Measurements from ENCODE around the gene C13orf46.

DNA sequence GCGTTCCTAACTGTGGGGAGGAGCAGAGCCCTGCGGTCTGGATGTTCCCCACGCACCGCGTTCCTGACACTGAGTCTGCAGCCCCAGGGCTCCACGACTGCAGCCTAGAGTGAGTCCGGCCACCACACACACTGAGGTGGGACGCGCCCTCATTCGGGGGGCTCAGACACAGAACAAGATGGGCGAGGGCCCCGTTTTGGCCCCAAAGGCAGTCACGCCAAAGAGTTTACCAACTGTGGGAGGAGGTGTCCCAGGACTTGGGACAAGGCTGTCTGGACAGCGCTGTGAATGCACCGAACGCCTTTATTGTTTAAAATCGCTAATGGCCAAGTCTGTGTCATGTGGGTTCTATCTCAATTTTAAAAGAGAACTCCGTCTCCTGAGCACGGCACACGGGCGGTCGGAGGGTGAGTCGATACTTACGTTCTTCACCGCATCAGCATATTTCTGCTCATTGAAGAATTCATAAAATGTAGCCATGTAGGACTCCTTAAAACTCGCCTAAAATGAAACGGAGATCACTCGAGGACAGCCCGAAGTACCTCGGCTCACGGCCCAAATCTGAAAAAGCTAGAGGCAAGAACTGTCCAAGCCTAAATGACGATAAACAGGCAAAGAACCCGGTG, 35.2 kb upstream of the C13orf46 start:
- TF ChIP-seq, protein P1, sequence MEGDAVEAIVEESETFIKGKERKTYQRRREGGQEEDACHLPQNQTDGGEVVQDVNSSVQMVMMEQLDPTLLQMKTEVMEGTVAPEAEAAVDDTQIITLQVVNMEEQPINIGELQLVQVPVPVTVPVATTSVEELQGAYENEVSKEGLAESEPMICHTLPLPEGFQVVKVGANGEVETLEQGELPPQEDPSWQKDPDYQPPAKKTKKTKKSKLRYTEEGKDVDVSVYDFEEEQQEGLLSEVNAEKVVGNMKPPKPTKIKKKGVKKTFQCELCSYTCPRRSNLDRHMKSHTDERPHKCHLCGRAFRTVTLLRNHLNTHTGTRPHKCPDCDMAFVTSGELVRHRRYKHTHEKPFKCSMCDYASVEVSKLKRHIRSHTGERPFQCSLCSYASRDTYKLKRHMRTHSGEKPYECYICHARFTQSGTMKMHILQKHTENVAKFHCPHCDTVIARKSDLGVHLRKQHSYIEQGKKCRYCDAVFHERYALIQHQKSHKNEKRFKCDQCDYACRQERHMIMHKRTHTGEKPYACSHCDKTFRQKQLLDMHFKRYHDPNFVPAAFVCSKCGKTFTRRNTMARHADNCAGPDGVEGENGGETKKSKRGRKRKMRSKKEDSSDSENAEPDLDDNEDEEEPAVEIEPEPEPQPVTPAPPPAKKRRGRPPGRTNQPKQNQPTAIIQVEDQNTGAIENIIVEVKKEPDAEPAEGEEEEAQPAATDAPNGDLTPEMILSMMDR (IDR thresholded peaks at IDR 0.05), result no peak
- TF ChIP-seq POLR2A (IDR thresholded peaks at IDR 0.05), result no peak
- TF ChIP-seq EP300 (IDR thresholded peaks at IDR 0.05), result no peak
- no peak for TF ChIP-seq POLR2AphosphoS5 (IDR thresholded peaks at IDR 0.05)
